CD4-positive, alpha-beta T cell treated with Interleukin-17A for 4 hours (primary cell): ENCODE data around the gene TYK2.
"Not testable (repeated sequence)": the region's sequence is repeated elsewhere in the genome, so short reads cannot be mapped to it uniquely, and the experiment has no call there.

Experiments
- DNase-seq: peaks from one replicate; pipeline ENCODE4 v3.0.0-alpha.2; 2020; ENCODE audit warnings: mixed read lengths

Gene TYK2

GRCh38 chr19:10380313-10381102 lies at the start of gene TYK2:
TYK2 (minus strand) TSS chr19:10380572; CDS start chr19:10378406, 2,166 bp downstream.
- peak; percentile 96 for DNase-seq

DNA sequence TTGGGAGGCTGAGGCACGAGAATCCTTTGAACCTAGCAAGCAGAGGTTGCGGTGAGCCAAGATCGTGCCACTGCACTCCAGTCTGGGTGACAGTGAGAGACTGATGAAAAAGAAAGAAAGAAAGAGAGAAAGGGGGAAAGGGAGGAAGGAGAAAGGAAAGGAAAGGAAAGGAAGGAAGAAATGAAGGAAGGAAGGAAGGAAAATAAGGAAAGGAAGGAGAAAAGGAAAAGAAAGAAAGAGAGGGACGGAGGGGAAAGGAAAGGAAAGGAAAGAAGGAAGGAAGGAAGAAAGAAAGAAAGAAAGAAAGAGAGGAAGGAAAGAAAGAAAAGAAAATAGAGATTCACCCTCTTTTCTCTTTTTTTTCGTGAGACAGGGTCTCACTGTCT lies 48.6 kb upstream of the TYK2 start:
- DNase-seq = no peak

DNA sequence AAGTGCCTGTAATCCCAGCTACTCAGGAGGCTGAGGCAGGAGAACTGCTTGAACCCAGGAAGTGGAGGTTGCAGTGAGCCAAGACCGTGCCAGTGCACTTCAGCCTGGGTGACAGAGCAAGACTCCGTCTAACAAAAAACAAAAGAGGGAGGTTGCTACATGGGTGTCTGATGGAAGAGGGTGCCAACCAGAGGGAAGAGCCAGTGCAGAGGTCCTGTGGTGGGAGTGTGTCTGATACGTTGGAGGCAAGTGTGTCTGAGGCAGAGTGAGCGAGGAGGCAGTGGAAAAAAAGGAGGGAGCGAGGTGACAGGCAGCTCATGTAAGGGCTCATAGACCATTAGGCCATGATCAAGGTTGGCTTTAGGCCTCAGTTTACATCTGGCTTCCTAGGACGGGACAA lies 46.8 kb upstream of the TYK2 start:
- no peak for DNase-seq

GRCh38 chr19:10424011-10424637 lies 43.8 kb upstream of the TYK2 start:
- DNase-seq = peak; percentile 80

DNA sequence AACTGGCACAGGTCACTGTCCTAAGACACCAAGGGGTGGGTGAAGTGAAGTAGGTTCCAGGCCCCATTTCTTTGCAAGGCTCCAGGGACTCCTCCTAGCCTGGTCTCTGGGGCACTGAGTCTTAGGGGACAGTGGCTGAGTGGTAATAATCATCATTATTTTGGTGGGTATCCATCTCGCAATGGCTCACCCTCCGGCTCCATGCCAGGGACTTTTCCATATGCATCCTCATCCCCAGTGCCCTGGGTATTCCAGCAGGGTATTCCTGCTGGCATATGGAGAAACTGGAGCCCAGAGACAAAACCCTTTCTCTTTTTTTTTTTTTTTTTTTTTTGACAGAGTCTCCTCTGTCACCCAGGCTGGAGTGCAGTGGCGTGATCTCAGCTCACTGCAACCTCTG lies 42.5 kb upstream of the TYK2 start:
- DNase-seq = no peak

GRCh38 chr19:10422046-10422461 lies 41.7 kb upstream of the TYK2 start:
- no peak for DNase-seq

GRCh38 chr19:10421240-10422045 lies 41.1 kb upstream of the TYK2 start:
- no peak for DNase-seq

DNA sequence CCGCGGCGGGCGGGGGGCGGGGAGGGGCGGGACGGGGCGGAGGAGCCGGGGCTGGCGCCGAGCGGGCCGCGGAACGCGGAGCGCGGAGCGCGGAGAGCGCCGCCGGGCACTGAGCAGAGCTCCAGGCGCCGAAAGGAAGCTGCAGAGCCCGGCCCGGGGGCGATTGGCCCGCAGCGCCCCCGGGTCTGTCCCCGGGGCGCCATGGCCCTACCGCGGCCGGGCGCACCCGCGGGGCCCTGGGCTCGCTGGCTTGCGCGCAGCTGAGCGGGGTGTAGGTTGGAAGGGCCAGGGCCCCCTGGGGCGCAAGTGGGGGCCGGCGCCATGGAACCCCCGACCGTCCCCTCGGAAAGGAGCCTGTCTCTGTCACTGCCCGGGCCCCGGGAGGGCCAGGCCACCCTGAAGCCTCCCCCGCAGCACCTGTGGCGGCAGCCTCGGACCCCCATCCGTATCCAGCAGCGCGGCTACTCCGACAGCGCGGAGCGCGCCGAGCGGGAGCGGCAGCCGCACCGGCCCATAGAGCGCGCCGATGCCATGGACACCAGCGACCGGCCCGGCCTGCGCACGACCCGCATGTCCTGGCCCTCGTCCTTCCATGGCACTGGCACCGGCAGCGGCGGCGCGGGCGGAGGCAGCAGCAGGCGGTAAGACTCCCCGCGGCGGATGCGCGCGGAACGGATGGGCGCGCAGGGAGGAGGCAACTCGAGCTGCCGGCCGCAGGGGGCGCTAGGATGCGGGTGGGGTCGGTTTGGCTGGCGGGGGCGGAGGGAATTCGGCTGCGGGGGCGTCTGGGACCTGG lies 40.3 kb upstream of the TYK2 start, which contains the start of gene PDE4A:
Gene PDE4A, plus strand, starts transcription at position 95 of the 796 bp plus-strand sequence. Its CDS starts 227 bp downstream, at position 322.
- DNase-seq = peak; percentile 46

DNA sequence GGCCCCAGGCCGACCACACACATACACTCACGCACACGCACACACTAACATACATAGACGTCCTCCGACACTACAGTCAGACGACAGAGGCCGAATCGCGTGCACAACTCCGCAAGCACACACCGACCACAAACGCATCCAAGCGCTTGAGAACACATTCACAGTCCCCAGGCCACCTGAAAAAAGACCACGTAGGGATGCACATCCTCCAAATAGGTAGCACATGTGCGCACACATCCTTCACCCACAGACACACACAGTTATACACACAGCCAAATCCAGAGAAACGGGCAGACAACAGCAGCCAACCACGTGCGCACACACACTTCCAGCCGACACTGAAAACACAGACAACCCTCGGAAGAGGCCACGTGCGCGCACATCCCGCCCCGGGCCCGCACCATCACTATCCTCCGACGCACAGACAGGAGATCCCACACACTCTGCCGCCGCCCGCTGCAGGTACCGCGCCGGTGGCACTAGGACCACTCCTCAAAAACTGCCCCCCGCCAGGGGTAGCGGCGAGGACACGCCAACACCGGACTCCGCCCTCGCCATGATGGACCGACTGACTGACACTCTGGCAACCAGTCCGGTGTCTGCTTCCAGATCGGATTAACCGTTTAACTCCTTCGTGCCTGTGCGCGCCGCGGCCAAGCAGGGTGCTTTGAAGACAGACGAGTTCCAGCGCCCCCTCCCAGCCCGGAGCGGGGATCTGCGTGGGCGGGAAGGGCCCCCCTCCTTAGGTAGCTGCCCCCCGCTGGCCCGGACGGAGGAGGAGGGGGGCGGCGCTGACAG lies 39.5 kb upstream of the TYK2 start:
- peak; percentile 38 for DNase-seq

- peak; percentile 38 for DNase-seq
Observed at GRCh38 chr19:10419200-10419645, 38.9 kb upstream of the TYK2 start.

DNA sequence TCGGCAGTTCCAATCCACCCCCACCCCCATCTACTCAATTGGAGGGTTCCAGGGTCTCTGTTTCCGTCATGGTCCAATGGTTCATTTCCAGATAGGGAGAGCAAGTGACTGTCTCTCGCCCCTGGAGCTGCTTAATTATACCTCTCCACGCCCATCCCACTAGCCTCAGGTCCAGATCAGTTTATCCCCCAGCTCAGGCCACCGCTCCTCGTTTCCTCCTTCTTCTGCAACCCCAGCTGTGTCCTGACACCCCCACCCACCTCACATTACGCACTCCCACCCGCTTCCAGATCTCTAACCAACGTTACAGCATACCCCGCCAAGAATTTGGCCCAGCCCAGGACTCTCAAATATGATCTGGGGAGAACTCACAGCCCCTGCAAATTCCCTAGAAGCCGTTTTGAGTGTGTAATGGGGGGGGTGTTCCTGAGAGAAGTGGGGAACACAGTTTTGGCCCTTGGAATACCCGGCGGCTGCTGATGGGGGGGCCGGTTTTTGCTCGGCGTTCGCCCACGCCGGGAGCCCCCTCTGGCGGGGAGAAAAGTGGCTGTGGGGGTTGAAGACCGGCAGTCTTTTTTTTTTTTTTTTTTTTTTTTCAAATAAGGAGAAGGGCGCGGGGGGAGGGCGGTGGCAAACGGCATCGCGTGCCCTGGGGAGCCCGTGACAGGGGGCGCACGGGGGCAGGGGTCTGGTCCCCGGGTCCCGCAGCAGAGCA lies 38.3 kb upstream of the TYK2 start:
- DNase-seq = no peak

DNA sequence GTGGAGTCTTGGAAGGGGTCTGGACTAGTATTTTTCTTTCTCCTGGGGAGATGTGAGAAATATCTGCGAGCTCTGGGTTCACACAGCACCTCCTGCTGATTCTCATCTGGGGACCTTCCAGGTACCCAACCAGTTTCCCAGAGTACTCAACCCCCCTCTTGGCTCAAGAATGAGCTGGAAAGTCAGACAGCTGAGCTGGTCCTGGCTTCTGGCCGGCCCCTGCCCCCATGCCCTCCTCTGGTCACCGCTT lies 37.8 kb upstream of the TYK2 start:
- no peak for DNase-seq

- DNase-seq = no peak
Observed at GRCh38 chr19:10417541-10418234, 37.3 kb upstream of the TYK2 start.

- peak; percentile 85 for DNase-seq
Observed at GRCh38 chr19:10416380-10417257, 36.2 kb upstream of the TYK2 start.

DNA sequence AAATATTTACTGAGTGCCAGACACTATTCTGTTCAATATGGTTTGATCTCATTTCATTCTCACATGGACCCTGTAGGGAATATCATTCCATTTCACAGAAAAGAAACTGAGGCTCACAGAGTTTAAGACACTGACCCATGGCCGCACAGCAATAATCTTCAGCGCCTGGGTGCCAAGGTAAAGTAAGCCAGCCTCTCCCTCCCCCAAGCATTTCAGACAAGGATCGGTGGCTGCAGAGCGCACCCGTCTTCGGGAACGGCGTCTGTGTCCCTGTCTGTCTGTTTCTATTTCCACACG lies 35.7 kb upstream of the TYK2 start:
- DNase-seq = no peak

DNA sequence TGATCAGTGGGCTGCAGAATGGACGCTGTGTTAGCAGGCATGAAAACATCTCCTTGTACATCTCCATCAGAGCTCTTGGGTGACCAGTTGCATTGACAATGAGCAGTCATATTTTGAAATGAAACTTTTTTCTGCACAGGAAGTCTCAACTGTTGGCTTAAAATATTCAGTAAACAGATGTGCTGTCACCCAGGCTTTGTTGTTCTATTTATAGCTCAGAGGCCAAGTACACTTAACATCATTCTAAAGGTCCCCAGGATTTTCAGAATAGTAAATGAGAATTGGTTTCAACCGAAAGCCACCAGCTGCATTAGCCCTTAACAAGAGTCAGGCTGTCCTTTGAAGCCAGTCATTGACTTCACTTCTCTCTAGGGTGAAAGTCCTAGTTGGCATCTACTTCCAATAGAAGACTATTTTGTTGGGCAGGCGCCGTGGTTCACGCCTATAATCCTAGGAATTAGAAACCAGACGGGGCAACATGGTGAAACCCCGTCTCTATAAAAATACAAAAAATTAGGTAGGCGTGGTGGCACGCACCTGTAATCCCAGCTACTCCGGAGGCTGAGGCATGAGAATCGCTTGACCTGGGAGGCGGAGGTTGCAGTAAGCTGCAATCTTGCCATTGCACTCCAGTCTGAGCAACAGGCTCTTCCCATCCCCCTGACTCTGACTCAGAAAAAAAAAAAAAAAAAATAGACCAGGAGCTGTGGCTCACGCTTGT lies 32.0 kb upstream of the TYK2 start:
- no peak for DNase-seq

DNA sequence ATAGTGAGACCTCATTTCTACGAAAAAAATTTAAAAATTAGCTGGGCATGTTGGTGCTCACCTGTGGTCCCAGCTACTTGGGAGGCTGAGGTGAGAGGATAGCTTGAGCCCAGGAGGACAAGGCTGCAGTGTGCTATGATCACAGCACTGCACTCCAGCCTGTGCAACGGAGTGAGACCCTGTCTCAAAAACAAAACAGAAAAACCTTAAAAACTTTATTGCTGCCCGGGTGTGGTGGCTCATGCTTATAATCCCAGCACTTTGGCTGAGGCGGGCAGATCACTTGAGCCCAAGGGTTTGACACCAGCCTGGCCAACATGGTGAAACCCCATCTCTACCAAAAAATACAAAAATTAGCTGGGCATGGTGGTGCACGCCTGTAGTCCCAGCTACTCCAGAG lies 30.9 kb upstream of the TYK2 start:
- DNase-seq = not testable (repeated sequence)

DNA sequence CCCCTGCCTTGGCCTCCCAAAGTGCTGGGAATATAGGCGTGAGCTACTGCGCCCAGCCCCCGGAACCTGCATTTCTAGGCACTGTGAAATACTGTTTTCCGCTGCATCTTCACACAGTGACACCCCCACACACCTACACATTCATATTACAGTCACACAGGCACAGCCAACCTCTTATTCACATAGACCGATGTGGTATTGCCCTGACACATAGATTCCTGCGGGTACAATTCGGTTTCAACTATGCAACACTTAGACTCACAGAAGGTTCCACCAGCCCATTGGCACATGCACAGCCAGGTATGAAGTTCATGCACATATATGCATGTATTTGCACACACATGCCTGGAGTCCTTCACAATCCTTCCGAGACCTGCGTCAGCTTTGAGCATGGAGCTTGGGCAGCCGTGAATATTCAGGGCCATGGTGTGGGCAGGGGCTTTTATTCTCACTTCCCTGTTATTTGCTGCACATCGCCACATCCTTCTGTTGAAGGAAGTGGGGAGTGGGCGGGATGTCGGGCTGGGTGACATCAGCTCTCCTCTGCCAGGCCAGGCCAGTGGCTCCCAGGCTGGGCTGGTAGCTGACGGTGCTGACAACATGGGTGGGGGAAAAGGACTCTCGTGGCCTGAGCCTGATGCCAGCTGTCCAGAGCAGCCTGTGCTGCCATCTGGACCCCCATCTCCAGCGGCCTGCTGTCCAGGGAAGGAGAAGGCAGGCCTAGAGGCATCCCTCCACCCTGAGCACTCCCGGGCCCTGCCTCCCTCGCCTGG lies 28.3 kb upstream of the TYK2 start:
- DNase-seq = peak; percentile 71
